LNCAP (cell line): ENCODE data around the gene TBC1D24.

Source experiments
- TF ChIP-seq, protein P1 (sequence below): fragments of 450-650 bp; IDR thresholded peaks from 2 replicates; pipeline ENCODE4 v1.5.1; 2017; ENCODE audit warnings: mild to moderate bottlenecking

The TBC1D24 gene

DNA sequence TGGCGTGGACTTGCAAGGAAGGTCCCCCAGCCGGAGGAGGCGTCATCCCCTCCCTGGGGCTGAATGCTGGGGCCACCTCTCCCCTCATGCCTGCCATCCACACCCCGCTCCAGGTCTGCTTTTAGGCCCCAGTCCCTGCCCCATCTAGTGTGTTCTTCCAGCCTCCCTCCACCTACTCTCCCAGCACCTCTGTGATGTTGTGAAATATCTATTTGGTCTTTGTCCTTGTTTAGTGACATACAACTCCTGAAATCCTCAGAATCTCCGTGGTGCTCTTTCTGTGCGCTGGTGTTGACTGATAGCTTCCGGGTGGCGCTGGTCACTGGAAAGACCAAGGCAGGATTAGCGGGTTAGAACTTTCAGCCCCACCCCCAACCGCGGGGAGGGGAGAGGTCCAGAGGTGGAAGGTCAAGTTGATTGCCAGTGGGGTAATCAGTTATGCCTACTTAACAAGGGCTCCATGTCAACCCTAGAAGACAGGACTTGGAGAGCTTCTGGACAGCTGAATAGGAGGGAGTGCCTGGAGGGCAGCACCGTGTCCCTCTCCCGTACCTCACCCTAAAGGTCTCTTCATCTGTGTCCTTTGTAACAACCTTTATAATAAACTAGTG, 10.1 kb downstream of the TBC1D24 start:
- TF ChIP-seq, protein P1, sequence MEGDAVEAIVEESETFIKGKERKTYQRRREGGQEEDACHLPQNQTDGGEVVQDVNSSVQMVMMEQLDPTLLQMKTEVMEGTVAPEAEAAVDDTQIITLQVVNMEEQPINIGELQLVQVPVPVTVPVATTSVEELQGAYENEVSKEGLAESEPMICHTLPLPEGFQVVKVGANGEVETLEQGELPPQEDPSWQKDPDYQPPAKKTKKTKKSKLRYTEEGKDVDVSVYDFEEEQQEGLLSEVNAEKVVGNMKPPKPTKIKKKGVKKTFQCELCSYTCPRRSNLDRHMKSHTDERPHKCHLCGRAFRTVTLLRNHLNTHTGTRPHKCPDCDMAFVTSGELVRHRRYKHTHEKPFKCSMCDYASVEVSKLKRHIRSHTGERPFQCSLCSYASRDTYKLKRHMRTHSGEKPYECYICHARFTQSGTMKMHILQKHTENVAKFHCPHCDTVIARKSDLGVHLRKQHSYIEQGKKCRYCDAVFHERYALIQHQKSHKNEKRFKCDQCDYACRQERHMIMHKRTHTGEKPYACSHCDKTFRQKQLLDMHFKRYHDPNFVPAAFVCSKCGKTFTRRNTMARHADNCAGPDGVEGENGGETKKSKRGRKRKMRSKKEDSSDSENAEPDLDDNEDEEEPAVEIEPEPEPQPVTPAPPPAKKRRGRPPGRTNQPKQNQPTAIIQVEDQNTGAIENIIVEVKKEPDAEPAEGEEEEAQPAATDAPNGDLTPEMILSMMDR, result no peak

GRCh38 chr16:2485811-2486507, 11.0 kb downstream of the TBC1D24 start:
- TF ChIP-seq, protein P1, result no peak

- TF ChIP-seq, protein P1, result no peak
Measured at GRCh38 chr16:2486645-2487516, 12.0 kb downstream of the TBC1D24 start.

DNA sequence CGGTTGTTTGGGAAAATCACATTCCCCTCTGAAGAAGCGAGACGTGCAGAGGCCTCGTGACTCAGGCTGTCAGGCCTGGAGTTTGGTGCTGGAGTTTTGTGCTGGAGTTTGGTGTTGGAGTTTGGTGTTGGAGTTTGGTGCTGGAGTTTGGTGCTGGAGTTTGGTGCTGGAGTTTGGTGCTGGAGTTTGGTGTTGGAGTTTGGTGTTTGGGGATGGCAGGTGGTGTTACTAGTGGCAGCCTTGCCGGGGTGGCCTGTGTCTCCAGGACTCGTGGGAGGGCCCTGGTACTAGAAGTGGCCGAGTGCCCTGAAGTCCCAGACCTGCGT, 12.6 kb downstream of the TBC1D24 start:
- TF ChIP-seq, protein P1, result no peak

- TF ChIP-seq, protein P1, result no peak
Measured at GRCh38 chr16:2487903-2488531, 13.1 kb downstream of the TBC1D24 start.

- TF ChIP-seq, protein P1, result no peak
Measured at GRCh38 chr16:2489581-2489980, 14.7 kb downstream of the TBC1D24 start.
